ENCODE measurements around the gene SGMS1.
A peak's percentile ranks its signal among the peaks of the same experiment; 100 is the strongest.
"Not testable (repeated sequence)": the region's sequence is repeated elsewhere in the genome, so short reads cannot be mapped to it uniquely, and the experiment has no call there.

Gene SGMS1

GRCh38 chr10:50304660-50305059 lies 319.1 kb downstream of the SGMS1 start:
- DNase-seq (ENCODE audit: low read depth) = no peak

- DNase-seq (ENCODE audit: low read depth) = no peak
Measured at GRCh38 chr10:50299948-50300669, 323.6 kb downstream of the SGMS1 start.

GRCh38 chr10:50295367-50295766 lies 328.4 kb downstream of the SGMS1 start:
- DNase-seq (ENCODE audit: low read depth) = no peak

GRCh38 chr10:50294582-50294981 lies 329.2 kb downstream of the SGMS1 start:
- no peak for DNase-seq (ENCODE audit: low read depth)

- DNase-seq (ENCODE audit: low read depth) = no peak
Measured at GRCh38 chr10:50293513-50294313, 330.0 kb downstream of the SGMS1 start.

GRCh38 chr10:50291261-50291850 lies 332.4 kb downstream of the SGMS1 start:
- no peak for DNase-seq (ENCODE audit: low read depth)

GRCh38 chr10:50289196-50289595 lies 334.6 kb downstream of the SGMS1 start:
- DNase-seq (ENCODE audit: low read depth) = no peak

- DNase-seq (ENCODE audit: low read depth) = no peak
Measured at GRCh38 chr10:50286996-50287803, 336.6 kb downstream of the SGMS1 start.

- DNase-seq (ENCODE audit: low read depth) = no peak
Measured at GRCh38 chr10:50286517-50286916, 337.2 kb downstream of the SGMS1 start.

GRCh38 chr10:50281967-50282522 lies 341.7 kb downstream of the SGMS1 start:
- DNase-seq (ENCODE audit: low read depth) = no peak

GRCh38 chr10:50281210-50281966 lies 342.4 kb downstream of the SGMS1 start:
- no peak for DNase-seq (ENCODE audit: low read depth)

- no peak for DNase-seq (ENCODE audit: low read depth)
Measured at GRCh38 chr10:50280049-50280841, 343.5 kb downstream of the SGMS1 start.

GRCh38 chr10:50279489-50279888 lies 344.3 kb downstream of the SGMS1 start:
- DNase-seq (ENCODE audit: low read depth) = no peak

GRCh38 chr10:50275650-50276235 lies 348.0 kb downstream of the SGMS1 start:
- DNase-seq (ENCODE audit: low read depth) = peak; percentile 23

GRCh38 chr10:50272531-50272930 lies 351.2 kb downstream of the SGMS1 start:
- DNase-seq (ENCODE audit: low read depth) = no peak

- no peak for DNase-seq (ENCODE audit: low read depth)
Measured at GRCh38 chr10:50271564-50272250, 352.0 kb downstream of the SGMS1 start.

GRCh38 chr10:50267877-50268276 lies 355.9 kb downstream of the SGMS1 start:
- not testable (repeated sequence) for DNase-seq (ENCODE audit: low read depth)

GRCh38 chr10:50262625-50263024 lies 361.1 kb downstream of the SGMS1 start:
- peak; percentile 20 for DNase-seq (ENCODE audit: low read depth)

- no peak for DNase-seq (ENCODE audit: low read depth)
Measured at GRCh38 chr10:50260791-50261281, 362.9 kb downstream of the SGMS1 start.
